HTR-8/SVneo (cell line): ENCODE measurements around the gene SORL1.
"Not testable (repeated sequence)": the region's sequence is repeated elsewhere in the genome, so short reads cannot be mapped to it uniquely, and the experiment has no call there.

Experiments used
- DNase-seq: peaks from one replicate; pipeline ENCODE4 v3.0.0; 2011; ENCODE audit warnings: low spot score, mixed read lengths; ENCODE audit not compliant: insufficient read length
- FAIRE-seq: peaks from 2 replicates; lab custom pipeline; 2011; peaks lifted over from hg19 to GRCh38; lab: Jason Lieb, UNC

Gene SORL1

DNA sequence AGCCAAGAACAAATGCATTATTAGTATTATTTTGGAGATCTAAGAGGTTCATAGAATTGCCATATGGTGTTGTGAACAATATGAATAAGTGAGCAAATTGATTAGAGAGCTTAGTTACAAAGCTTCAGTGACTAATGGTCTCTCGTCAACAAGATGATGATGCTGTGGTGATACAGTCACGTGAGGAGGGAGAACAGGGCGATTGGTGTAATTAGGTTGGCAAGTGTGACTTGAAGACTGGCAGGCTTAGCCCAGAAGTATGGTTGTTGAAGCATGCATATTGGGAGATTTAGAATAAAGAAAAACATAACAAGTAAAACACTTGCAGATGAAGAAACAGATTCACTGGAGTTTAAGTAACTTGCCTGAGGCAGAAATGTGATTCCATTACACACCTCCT is 101.3 kb downstream of the SORL1 start:
- DNase-seq (no peak), FAIRE-seq (no peak)

- FAIRE-seq, result no peak
- no peak for DNase-seq
Measured at GRCh38 chr11:121553806-121554205, 101.7 kb downstream of the SORL1 start.

GRCh38 chr11:121554552-121554951 is 102.4 kb downstream of the SORL1 start:
- DNase-seq, result no peak
- FAIRE-seq, result no peak

- FAIRE-seq (no peak), DNase-seq (no peak)
Measured at GRCh38 chr11:121555121-121555520, 103.0 kb downstream of the SORL1 start.

GRCh38 chr11:121556937-121557336 is 104.8 kb downstream of the SORL1 start:
- DNase-seq (no peak), FAIRE-seq (no peak)

- DNase-seq (no peak), FAIRE-seq (no peak)
Measured at GRCh38 chr11:121557348-121557747, 105.2 kb downstream of the SORL1 start.

GRCh38 chr11:121559606-121560200 is 107.6 kb downstream of the SORL1 start:
- DNase-seq, result no peak
- FAIRE-seq, result no peak

DNA sequence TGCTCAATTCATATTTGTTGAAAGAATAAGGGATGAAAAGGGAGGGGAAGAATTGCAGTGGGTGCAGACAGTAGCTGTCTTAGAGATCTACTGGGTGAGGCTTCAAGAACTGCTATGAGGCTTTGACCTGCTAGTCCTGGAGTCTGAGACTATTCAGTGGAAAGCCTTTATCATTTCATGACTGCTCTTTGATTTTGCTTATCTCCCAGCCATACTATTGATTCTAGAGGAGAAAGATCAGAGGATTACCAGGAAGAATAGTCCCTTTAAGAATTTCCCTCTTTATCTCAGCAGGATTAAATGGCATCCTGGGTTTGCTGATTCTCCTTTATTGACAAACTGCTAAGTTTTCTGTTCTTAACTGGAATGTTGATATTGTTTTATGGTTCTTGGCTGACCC is 108.1 kb downstream of the SORL1 start:
- no peak for FAIRE-seq
- DNase-seq, result no peak

- FAIRE-seq, result no peak
Measured at GRCh38 chr11:121561240-121561639, 109.1 kb downstream of the SORL1 start.

GRCh38 chr11:121561716-121562115 is 109.6 kb downstream of the SORL1 start:
- FAIRE-seq (no peak), DNase-seq (no peak)

More at GRCh38 chr11:121561240-121561639, 109.1 kb downstream of the SORL1 start:
- no peak for DNase-seq

DNA sequence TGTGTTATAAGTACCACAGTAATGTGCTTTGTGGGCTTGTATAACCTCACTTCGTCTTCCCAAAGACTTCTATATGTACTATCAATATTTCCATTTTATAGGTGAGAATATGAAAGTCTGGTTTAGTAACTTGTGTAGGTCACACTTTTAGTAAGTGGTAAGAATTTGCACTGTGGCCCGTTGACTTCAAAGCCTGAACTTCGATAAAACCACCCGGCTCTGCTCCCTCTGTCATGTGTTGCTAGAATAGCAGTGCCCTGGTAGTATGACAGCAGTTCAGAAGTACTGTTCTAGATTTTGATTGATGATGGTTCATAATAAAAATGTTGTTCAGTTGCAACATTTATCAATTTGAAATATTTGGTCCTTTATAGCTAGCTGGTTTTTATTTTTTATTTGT is 110.9 kb downstream of the SORL1 start:
- DNase-seq (no peak), FAIRE-seq (no peak)

- FAIRE-seq (no peak), DNase-seq (no peak)
Measured at GRCh38 chr11:121563900-121564822, 112.0 kb downstream of the SORL1 start.

- FAIRE-seq, result no peak
- no peak for DNase-seq
Measured at GRCh38 chr11:121564948-121565684, 113.0 kb downstream of the SORL1 start.

- no peak for FAIRE-seq
- no peak for DNase-seq
Measured at GRCh38 chr11:121566279-121567168, 114.4 kb downstream of the SORL1 start.

- FAIRE-seq, result no peak
- no peak for DNase-seq
Measured at GRCh38 chr11:121567995-121568394, 115.9 kb downstream of the SORL1 start.

DNA sequence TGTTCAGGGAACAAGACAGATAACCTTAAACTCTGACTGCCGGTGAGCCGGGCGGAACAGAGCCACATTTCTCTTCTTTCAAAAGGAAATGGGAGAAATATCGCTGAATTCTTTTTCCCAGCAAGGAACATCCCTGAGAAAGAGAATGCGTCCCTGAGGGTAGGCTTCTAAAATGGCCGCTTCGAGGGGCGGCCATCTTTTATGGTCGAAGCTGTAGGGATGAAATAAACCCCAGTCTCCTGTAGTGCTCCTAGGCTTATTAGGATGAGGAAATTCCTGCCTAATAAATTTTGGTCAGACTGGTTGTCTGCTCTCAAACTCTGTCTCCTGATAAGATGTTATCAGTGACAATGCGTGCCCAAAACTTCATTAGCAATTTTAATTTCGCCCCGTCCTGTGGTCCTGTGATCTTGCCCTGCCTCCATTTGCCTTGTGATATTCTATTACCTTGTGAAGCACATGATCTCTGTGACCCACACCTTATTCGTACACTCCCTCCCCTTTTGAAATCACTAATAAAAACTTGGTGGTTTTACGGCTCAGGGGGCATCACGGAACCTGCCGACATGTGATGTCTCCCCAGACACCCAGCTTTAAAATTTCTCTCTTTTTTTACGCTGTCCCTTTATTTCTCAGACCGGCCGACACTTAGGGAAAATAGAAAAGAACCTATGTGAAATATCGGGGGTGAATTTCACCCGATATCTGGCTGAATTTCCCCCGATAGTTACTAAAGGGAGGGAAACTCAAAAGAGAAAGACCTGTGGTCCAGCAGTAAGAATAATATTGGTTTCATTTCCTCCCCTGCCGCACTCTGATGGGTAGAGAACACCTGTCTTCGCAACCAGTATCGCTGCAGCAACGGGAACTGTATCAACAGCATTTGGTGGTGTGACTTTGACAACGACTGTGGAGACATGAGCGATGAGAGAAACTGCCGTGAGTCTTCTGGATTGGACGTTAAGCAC is 117.5 kb downstream of the SORL1 start:
- not testable (repeated sequence) for FAIRE-seq

GRCh38 chr11:121570453-121570852 is 118.3 kb downstream of the SORL1 start:
- FAIRE-seq, result no peak
- no peak for DNase-seq

More for the DNA sequence above, 117.5 kb downstream of the SORL1 start:
- DNase-seq, result not testable (repeated sequence)

DNA sequence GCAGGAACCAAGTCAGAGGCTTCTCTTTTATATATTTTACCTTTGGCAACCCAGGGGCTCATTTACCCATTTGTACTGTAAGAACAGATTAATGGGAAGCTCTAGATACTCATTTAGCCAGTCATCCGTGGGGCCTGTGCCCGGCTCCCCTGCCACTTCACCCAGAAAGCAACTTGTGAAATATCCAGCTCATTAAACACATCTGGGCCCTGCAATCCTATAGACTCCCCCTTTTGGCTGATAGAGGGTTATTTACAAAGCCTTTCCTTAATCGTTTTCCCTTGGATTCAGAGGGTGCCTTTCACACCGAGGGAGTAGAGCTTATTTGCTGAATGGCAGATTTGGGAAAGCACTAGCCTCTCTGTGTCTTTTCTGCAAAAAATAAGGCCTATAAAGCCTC is 119.4 kb downstream of the SORL1 start:
- DNase-seq (no peak), FAIRE-seq (no peak)

DNA sequence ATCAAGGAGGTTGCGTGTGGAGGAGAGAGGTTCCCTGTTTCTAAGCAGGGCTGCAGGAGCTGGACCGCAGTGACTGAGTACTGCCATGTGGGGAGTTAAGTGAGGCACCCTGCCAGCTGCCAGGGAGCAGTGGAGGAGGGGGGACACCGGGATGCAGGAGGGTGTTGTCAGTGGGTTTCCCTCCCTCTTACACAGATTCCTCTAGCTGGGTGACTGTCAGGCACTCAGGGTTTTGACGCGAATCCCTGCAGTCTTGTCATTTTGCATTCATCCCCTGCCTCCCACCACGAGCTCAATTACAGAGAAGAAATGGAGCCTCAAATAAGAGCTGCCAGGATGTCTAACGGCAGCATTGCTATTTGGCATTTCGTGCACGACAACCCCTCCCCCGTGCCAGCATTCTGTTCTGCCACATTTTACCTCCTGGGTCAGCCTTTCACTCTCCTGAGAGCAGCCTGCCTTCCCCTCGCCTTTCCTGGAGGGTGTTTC is 120.5 kb downstream of the SORL1 start:
- DNase-seq (no peak), FAIRE-seq (no peak)
